Gastrocnemius medialis (tissue), 4 donors: Measurements from ENCODE around the gene KCNK18.

Source experiments
- CTCF ChIP-seq, 5 experiments: fragments of 450-650 bp in 3 of 5; fragments of 200-600 bp in 2 of 5; sonication (generic) in 2 of 5; IDR thresholded peaks in 4 of 5; conservative IDR thresholded peaks in 1 of 5; 1 replicate in 4 of 5; 2 replicates in 1 of 5; pipeline ENCODE4 v1.5.1; 2016 to 2019; ENCODE audit warnings: antibody characterized with exemption in 5 of 5, mild to moderate bottlenecking in 3 of 5, moderate library complexity in 3 of 5
- POLR2A ChIP-seq, 2 donors: fragments of 450-650 bp; IDR thresholded peaks; one replicate each; pipeline ENCODE4 v1.6.1; 2017; ENCODE audit warnings: antibody characterized with exemption in 2 of 2, mild to moderate bottlenecking in 2 of 2, moderate library complexity in 2 of 2

GRCh38 chr10:117175215-117175900, 21.9 kb upstream of the KCNK18 start:
- TF ChIP-seq CTCF (IDR thresholded peaks at IDR 0.05 in 4 of 5, conservative IDR thresholded peaks at IDR 0.05 in 1 of 5) (no peak), POLR2A (IDR thresholded peaks at IDR 0.05) (no peak)
